Natural killer cell (primary cell): ENCODE results near the gene FPR3. TPM values are rescaled to one million over a fixed set of nuclear protein-coding genes. Genes with fewer than 3 reads are reported as not detected.

Source experiments
- ATAC-seq, 3 donors: fragments of 150-1000 bp in 2 of 3; fragments of 200-7000 bp in 1 of 3; cut with Tn5 transposase; 1 replicate in 1 of 3; 2 replicates in 2 of 3; pipeline ENCODE4 v1.10.0; 2021; ENCODE audit warnings: mild to moderate bottlenecking in 2 of 3, moderate library complexity in 2 of 3
- DNase-seq, 2 donors: peaks; one replicate each; pipeline versions ENCODE4 v3.0.0 to v3.0.0-alpha.2; 2013 to 2021; ENCODE audit warnings: mixed read lengths in 1 of 2
- H3K27ac ChIP-seq: one replicate; pipeline ENCODE4 v1.5.1; 2013; ENCODE audit warnings: mild to moderate bottlenecking, low read length
- H3K27me3 ChIP-seq: one replicate; pipeline ENCODE4 v1.6.1; 2013; ENCODE audit warnings: low read length; ENCODE audit not compliant: control insufficient read depth, insufficient read depth
- H3K36me3 ChIP-seq: one replicate; pipeline ENCODE4 v1.6.1; 2013; ENCODE audit warnings: low read length; ENCODE audit not compliant: control insufficient read depth, insufficient read depth
- H3K4me1 ChIP-seq: one replicate; pipeline ENCODE4 v1.6.1; 2013; ENCODE audit warnings: low read length; ENCODE audit not compliant: control insufficient read depth, insufficient read depth
- H3K4me3 ChIP-seq: one replicate; pipeline ENCODE4 v1.5.1; 2013; ENCODE audit warnings: low read length
- H3K9me3 ChIP-seq: one replicate; pipeline ENCODE4 v1.6.1; 2013; ENCODE audit warnings: low read length; ENCODE audit not compliant: control insufficient read depth, insufficient read depth
- H3K27ac Mint-ChIP-seq, 2 donors: one replicate each; pipeline ENCODE4 v1.8.0; 2022; ENCODE audit warnings: mild to moderate bottlenecking in 2 of 2, mixed read lengths in 2 of 2, moderate library complexity in 1 of 2
- H3K27me3 Mint-ChIP-seq, 2 donors: one replicate each; pipeline ENCODE4 v1.8.0; 2022; ENCODE audit warnings: low read depth in 2 of 2, mixed read lengths in 2 of 2
- H3K36me3 Mint-ChIP-seq: one replicate; pipeline ENCODE4 v1.8.0; 2022; ENCODE audit warnings: mixed read lengths
- H3K4me1 Mint-ChIP-seq, 2 donors: one replicate each; pipeline ENCODE4 v1.8.0; 2022; ENCODE audit warnings: mixed read lengths in 2 of 2
- H3K4me3 Mint-ChIP-seq: one replicate; pipeline ENCODE4 v1.8.0; 2022; ENCODE audit warnings: mild to moderate bottlenecking, moderate library complexity, mixed read lengths
- H3K9me3 Mint-ChIP-seq, 2 donors: one replicate each; pipeline ENCODE4 v1.8.0; 2022; ENCODE audit warnings: mixed read lengths in 2 of 2
- WGBS: methylation state at CpG from one replicate; pipeline ENCODE4 v1.1.7; 2013; ENCODE audit warnings: missing lambda C conversion rate; ENCODE audit not compliant: insufficient coverage; 5-methylcytosine and 5-hydroxymethylcytosine counted together
- intact Hi-C: fragments of 100-400 bp; cut with micrococcal nuclease; formaldehyde crosslinking; loops from one replicate; pipeline ENCODE4 v1.14.2; 2022
- total RNA-seq, 4 donors: library from RNA; stranded (reverse); fragments of 120-200 nt in 1 of 4; gene quantifications; one replicate each; pipeline versions ENCODE4 v1.2.3 to v1.2.4, GENCODE V29; 2013 to 2022
- TF ChIP-seq, protein P1 (sequence below): fragments of 200-600 bp; IDR thresholded peaks from one replicate; pipeline ENCODE4 v1.8.0; 2022; ENCODE audit warnings: antibody characterized with exemption

Gene FPR3
- total RNA-seq, 3 donors from 2014 or later (not counting 1 experiment from before 2014, with no cell fraction given) = 0.28 TPM; not detected in 2

DNA sequence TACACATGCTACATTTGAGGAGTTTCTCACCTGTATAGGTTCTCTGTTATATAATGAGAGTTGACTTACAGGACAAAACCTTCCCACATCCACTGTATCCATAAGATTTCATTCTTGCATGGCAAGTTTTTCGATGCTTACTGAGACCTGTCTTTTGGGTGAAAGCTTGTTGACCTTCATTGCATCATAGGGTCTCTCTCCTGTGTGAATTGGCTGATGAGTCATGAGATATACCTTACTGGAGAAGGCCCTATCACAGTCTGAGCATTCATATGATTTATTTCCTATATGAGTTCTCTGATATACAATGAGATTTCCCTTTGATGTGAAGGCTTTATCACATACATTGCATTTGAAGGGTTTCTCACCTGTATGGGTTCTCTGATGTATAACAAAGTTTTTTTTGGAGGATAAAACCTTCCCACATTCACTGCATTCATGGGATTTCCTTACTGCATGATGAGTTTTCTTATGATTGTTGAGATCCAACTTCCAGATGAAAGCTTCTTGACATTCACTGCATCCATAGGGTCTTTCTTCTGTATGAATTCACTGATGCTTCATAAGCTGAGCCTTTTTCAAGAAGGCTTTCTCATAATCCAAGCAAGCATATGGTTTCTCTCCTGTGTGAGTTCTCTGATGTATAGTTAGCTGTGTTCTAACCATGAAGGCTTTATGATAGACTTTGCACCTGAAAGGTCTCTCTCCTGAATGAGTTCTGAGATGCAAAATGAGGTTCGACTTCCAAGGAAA lies 67.1 kb downstream of the FPR3 start:
- ATAC-seq (no peak), DNase-seq (no peak)
- peaks cover 58% of the 10 kb centered on the region for H3K9me3 ChIP-seq
- no peaks in the 10 kb centered on the region for H3K27me3 ChIP-seq
- no peak overlapping the region for H3K4me3 Mint-ChIP-seq
- no peaks in the 10 kb centered on the region for H3K4me1 Mint-ChIP-seq
- no peaks in the 10 kb centered on the region for H3K36me3 ChIP-seq
- H3K4me3 ChIP-seq = no peak overlapping the region
- TF ChIP-seq, protein P1, sequence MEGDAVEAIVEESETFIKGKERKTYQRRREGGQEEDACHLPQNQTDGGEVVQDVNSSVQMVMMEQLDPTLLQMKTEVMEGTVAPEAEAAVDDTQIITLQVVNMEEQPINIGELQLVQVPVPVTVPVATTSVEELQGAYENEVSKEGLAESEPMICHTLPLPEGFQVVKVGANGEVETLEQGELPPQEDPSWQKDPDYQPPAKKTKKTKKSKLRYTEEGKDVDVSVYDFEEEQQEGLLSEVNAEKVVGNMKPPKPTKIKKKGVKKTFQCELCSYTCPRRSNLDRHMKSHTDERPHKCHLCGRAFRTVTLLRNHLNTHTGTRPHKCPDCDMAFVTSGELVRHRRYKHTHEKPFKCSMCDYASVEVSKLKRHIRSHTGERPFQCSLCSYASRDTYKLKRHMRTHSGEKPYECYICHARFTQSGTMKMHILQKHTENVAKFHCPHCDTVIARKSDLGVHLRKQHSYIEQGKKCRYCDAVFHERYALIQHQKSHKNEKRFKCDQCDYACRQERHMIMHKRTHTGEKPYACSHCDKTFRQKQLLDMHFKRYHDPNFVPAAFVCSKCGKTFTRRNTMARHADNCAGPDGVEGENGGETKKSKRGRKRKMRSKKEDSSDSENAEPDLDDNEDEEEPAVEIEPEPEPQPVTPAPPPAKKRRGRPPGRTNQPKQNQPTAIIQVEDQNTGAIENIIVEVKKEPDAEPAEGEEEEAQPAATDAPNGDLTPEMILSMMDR = no peak
- H3K36me3 Mint-ChIP-seq = peaks cover 49% of the 10 kb centered on the region
- no peaks in the 10 kb centered on the region for H3K27me3 Mint-ChIP-seq
- peaks cover 12 to 36% of the 10 kb centered on the region in 2 donors for H3K9me3 Mint-ChIP-seq
- no peak overlapping the region for H3K27ac Mint-ChIP-seq
- no peak overlapping the region for H3K27ac ChIP-seq
- intact Hi-C loops = no loop called here
- 100% methylated on average over 2 of the region's 2 CpGs for WGBS
- no peaks in the 10 kb centered on the region for H3K4me1 ChIP-seq

DNA sequence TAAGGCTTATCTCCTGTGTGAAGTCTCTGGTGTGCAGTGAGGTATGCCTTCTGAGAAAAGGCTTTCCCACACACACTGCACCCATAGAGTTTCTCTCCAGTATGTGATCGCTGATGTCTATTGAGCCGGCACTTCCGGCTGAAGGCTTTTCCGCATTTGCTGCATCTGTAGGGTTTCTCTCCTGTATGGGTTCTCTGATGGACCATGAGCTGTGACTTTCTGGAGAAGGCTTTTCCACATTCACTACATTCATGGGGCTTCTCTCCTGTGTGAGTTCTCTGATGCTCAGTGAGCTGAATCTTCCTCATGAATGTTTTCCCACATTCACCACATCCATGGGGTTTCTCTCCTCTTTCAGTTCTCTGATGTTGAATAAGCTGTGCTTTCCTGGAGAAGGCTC lies 78.1 kb downstream of the FPR3 start:
- intact Hi-C loops = no loop called here
- Mint-ChIP-seq H3K36me3 (peaks cover 92% of the 10 kb centered on the region), H3K9me3 (peaks cover 34 to 55% of the 10 kb centered on the region in 2 donors), H3K27me3 (no peaks in the 10 kb centered on the region), H3K4me3 (no peak overlapping the region), H3K27ac (no peak overlapping the region), H3K4me1 (no peaks in the 10 kb centered on the region)
- TF ChIP-seq, protein P1 = no peak
- whole genome bisulfite sequencing = no CpG with 5 or more reads among the region's 4 CpGs
- DNase-seq (no peak), ATAC-seq (no peak)
- Histone ChIP-seq H3K27me3 (no peaks in the 10 kb centered on the region), H3K27ac (no peak overlapping the region), H3K36me3 (peaks cover 24% of the 10 kb centered on the region), H3K9me3 (peaks cover 78% of the 10 kb centered on the region), H3K4me3 (no peak overlapping the region), H3K4me1 (no peaks in the 10 kb centered on the region)

Other genes with a start within 250 kb of the FPR3 start
- 1 to 10 TPM; 3.4 to 4.8 (median 4.0) TPM for gene ZNF175, start 223.9 kb upstream of the FPR3 start, total RNA-seq
- 1 to 10 TPM in 1 of 3 donors, under 1 TPM in 2; 0.54 to 1.0 (median 0.90) TPM for gene SIGLEC5, start 164.8 kb upstream of the FPR3 start, total RNA-seq
- 1 to 10 TPM; 2.7 to 4.9 (median 2.9) TPM for gene SIGLEC14, start 148.3 kb upstream of the FPR3 start, total RNA-seq
- 1 to 10 TPM; 2.2 to 9.4 (median 3.7) TPM for gene SPACA6, start 101.8 kb upstream of the FPR3 start, total RNA-seq
- not detected for gene HAS1, start 71.2 kb upstream of the FPR3 start, total RNA-seq
- gene FPR1, start 43.3 kb upstream of the FPR3 start, total RNA-seq = 10 to 100 TPM in 1 of 3 donors, 1 to 10 TPM in 2; 3.4 to 20.2 (median 6.4) TPM
- 1 to 10 TPM in 1 of 3 donors, under 1 TPM in 2; 0.28 to 2.1 (median 0.59) TPM for gene FPR2, start 34.0 kb upstream of the FPR3 start, total RNA-seq
- 10 to 100 TPM in 2 of 3 donors, 1 to 10 TPM in 1; 8.5 to 15.6 (median 12.4) TPM for gene ZNF577, start 92.8 kb downstream of the FPR3 start, total RNA-seq
- 10 to 100 TPM; 11.0 to 16.1 (median 12.3) TPM for gene ZNF649, start 109.9 kb downstream of the FPR3 start, total RNA-seq
- 1 to 10 TPM; 1.8 to 3.9 (median 2.5) TPM for gene ZNF613, start 132.3 kb downstream of the FPR3 start, total RNA-seq
- 10 to 100 TPM; 32.3 to 46.9 (median 36.6) TPM for gene ZNF350, start 191.7 kb downstream of the FPR3 start, total RNA-seq
- gene ZNF615, start 213.1 kb downstream of the FPR3 start, total RNA-seq = 10 to 100 TPM; 15.4 to 26.3 (median 19.9) TPM
- gene ZNF614, start 233.2 kb downstream of the FPR3 start, total RNA-seq = 1 to 10 TPM; 4.3 to 9.2 (median 5.7) TPM